ENCODE data around the gene CAND2.

CAND2 gene

GRCh38 chr3:12796171-12797123 is at the start of gene CAND2:
CAND2 (plus strand) TSS chr3:12796680; CDS start chr3:12796721, 41 bp downstream.
- peak; percentile 66 for DNase-seq (ENCODE audit: low spot score)

DNA sequence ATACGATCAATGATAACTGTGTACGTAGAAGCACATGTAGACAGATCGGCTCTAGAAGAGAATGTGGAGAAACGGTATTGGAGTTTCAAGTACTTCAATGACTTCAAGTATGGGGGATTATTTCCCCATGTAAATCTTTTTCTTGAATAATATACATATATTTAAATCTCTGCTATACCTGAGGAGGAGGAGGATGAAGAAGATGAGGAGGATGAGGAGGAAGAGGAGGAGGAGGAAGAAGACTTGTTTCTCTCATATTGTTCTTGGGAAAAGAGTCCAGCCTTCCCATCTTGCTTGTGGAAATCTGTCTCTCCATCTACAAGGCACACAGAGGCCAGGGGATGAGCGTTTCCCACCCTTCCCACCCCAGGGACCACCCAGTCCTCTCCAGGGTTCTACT is 48.0 kb upstream of the CAND2 start:
- DNase-seq (ENCODE audit: low spot score), result no peak

DNA sequence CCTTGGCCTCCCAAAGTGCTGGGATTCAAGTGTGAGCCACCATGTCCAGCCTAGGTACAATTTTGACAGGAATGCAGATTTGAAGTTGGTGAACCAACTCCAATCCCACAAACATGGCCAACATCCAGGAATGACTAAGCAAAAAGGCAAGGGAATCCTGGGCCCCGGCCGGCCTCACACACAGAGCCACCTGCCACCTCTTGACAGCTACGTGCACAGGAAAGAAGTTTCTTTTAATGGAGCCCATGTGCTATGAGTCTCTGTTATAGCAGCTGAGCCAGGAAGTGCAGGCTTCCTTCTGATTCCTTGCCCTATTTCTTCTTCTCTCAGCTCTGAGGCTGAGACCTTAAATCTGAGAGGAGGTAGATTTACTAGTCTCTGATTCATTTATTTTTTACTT is 46.3 kb upstream of the CAND2 start:
- DNase-seq (ENCODE audit: low spot score), result no peak

DNA sequence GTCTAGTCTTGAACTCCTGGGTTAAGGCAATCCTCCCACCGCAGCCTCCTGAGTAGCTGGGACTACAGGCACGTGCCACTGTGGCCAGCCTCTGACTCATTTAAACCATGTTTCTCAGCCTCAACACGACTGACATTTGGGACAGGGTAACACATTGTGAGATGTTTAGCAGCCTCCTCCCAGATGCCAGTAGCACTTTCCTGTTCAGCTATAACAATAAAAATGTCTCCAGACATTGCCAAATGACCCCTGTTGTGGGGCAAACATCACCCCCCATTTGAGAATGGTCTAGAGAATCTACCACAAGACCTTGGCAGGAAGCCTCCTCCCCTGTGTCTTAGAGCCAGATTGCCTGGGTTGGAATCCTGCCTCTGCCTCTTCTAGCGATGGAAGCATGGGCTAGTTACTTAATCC is 45.8 kb upstream of the CAND2 start:
- DNase-seq (ENCODE audit: low spot score), result no peak

DNA sequence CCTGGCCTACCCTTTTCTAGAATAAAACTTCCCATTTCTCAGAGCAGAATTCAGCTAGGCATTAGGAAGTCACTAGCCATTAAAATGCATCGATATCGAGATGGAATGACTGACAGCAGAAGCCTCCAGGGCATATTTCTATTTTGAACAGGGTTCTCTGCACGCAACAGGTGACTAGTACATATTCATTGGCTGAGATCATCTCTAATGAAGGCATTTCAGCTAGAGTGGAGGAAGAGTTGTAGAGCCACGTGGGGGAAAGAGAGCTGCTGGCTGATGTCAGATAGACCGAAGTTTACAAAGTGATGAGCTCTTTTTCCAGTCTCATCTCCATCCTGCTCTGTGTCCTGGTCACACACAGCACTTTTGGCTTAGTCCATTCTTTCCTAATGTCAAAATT is 44.9 kb upstream of the CAND2 start:
- DNase-seq (ENCODE audit: low spot score), result no peak

GRCh38 chr3:12752102-12752501 is 44.4 kb upstream of the CAND2 start:
- no peak for DNase-seq (ENCODE audit: low spot score)

GRCh38 chr3:12752809-12753208 is 43.7 kb upstream of the CAND2 start:
- DNase-seq (ENCODE audit: low spot score), result no peak

DNA sequence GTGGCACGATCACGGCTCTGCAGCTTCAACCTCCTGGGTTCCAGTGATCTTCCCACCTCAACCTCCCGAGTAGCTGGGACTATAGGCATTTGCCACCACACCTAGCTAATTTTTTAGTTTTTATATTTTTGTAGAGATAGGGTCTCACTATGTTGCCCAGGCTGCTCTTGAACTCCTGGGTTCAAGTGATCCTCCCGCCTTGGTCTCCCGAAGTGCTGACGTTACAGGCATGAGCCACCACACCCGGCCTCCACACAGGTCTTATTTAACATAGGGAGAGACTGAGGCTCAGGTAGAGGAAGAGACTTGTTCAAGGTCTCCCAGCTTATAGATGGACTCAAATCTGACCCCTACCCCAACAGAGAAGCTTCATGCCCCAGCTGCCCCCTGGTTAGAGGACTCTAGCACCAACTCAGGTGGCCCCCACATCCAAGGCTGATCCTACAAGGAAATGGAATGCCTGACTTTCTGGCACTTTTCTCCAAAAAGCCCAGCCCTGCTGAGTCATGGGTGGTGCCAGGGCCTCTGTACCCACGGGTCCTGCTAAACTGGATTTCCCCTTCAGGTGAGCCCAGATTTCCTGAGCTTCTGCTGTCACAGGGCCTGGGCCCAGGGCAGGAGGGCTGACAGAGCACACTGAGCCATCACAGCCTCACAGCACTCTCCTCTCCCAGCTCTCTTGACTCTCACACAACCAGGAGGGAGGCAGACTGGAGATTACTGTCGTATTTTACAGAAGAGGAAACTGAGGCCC is 43.0 kb upstream of the CAND2 start:
- no peak for DNase-seq (ENCODE audit: low spot score)

DNA sequence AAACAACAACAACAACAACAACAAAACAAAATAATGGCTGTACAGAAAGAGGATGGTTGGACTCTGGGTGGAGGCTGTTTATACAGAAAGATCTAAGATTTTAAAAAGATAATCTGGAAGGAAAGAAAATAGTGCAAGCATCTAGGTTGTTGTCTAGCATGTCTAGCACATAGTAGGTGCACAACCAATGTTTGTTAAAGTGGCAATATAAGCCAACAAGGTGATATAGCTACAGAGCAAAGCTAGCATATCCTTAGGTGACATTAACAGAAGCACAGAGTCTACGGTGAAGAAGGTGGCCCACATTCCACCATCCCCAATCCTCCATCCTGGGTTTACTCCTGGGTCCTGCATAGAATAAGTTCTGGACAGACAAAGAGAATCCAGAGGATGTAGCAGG is 42.2 kb upstream of the CAND2 start:
- DNase-seq (ENCODE audit: low spot score), result no peak

DNA sequence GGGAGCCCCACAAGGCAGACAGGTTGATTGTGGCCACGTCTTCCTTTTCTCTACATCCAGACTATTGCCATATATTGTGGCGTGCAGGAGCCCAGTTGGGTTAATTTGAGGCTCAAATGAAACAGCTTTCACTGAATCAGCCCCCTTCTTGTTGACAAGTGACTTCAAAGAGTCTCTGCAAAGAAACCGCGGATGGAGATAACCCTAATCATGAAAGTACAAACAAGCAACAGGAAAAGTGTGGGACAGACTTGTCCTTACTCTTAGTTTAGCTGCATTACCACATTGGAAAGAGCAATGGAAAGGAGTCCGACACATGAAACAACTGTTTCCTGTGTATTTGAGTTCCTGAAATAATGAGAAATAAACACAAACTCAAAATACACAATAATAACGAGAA is 40.7 kb upstream of the CAND2 start:
- DNase-seq (ENCODE audit: low spot score), result no peak

DNA sequence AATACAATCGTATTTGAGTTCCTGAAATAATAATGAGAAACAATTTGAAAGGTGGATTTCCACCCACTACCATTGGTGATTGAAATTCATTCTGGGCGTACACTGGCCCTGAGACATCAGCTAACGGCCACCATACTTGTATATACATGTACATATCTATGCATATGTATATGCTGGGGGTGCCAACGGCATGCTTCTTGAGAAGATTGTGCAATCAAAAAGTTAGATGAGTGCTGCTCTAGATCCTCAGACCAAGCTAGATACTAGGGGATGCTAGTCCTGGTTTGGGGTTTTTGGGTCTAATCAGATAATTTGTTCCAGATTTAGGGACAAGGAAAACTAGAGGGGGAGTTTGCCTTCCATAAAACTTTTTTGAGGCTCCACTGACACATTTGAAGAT is 40.3 kb upstream of the CAND2 start:
- no peak for DNase-seq (ENCODE audit: low spot score)

DNA sequence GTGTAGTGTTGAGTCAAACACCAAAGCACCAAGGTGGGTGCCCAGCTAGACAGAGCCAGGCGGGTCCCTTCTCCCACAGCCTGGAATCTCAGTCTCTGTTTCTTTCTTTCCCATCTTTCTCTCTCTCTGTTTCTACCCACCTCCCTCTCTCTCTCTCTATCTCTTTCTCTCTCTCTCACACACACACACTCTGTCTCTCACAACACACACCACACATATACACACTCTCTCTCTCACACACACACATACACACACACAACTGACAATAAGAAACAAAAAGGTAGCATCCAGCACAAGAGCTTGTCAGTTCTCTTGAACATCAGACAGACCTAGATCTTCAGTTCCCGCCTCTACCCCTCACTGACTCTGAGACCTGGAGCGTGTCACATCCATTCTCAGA is 39.8 kb upstream of the CAND2 start:
- no peak for DNase-seq (ENCODE audit: low spot score)

- DNase-seq (ENCODE audit: low spot score), result no peak
These were observed 38.3 kb upstream of the CAND2 start for GRCh38 chr3:12758025-12758781.

DNA sequence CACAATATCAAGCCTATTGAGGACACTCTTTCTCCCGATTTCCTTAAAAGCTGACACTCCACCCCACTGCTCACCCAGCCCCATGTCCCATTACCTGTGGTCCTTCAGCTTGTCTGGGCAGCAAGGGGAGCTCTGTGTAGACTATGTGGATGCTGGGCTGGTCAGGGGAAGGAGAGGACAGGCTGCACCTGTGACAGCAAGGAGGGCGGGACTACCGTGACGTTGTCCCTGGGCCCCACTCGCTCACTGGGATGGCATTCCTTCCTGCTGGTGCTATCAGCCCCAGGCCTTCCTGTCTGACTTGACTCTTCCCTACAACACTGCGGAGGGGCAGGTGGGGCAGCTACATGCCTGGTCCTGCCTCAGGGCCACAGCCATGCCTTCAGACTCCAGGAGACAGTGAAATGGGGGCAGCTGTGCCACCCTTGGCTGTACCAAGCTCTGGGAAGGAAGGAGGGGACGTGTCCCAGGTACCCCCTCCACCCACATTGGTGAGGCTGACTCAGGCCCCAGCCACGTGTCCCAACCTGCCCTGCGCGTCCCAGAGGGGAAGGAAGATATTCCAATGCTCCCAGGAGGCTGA is 37.3 kb upstream of the CAND2 start, which contains the start of gene TMEM40:
Gene TMEM40 (minus strand): TSS at position 163 of the 583 bp plus-strand sequence. CDS start 9,427 bp downstream, outside the sequence.
- no peak for DNase-seq (ENCODE audit: low spot score)

DNA sequence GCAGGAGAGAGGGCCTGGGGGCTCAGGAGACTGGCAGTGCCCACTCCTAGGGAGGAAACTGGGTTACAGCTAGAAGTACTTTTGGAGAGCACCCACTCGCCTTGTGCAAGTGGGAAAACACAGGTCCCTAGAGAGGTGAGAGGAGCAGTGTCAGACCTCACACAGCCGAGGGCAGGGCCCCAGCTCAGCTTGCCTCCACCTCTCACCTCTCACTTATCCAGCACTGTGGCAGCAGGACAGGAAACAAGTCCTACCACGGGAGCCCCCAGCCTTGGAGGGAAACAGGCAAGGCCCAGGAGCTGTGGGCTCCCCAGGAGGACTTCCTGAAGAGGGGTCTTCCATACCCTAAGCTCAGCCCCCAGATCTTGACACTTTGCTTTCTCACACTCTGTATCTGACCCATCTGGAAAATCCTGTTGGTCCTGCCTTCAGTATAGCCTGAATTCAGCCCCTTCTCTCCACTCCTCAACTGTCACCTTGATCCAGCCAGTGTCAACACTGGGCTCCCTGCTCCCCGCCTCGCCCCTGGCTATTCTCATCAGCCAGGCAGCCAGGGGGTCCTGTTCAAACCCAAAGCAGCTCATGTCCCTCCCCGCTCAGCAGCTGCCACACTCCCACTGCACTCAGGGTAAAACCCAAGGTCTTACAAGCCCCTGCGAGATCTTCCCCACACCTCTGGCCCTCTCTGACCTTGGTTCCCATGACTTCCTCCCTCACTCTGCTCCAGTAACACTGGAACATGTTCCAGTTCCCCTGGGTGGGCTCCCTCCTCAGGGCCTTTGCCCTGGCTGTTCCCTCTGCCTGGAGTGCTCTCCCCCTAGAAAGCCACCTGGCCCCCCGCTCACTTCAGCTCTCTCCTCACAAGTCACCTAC is 36.6 kb upstream of the CAND2 start:
- DNase-seq (ENCODE audit: low spot score), result no peak

DNA sequence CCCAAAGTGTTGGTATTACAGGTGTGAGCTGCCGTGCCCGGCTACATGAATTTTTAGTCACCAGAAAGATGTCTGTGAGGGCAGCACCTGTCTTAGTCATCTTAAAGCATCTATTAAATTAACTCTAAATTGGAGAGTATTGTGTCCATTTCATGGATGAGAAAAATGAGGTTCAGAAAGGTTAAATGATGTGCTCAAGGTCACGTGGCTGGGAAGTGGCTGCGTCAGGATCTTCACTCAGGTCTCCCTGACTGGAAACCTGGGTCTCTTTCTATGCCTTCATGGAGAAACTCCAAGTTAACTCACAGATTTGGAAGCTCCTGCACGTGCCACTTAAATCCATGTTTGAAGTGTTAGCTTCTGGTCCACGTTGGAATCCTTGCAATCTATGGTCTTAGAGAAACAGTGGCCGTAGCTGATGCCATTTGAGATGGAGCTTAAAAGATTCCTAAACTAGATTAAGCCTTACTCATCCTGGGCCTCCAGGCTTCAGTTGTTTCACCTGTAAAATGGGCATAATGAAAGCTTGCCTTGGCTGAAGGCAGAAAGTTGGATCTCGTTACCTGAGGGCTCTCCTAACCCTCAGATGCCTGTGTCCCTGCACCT is 32.2 kb upstream of the CAND2 start:
- DNase-seq (ENCODE audit: low spot score), result no peak

GRCh38 chr3:12766541-12766940 is 29.9 kb upstream of the CAND2 start:
- DNase-seq (ENCODE audit: low spot score), result no peak

DNA sequence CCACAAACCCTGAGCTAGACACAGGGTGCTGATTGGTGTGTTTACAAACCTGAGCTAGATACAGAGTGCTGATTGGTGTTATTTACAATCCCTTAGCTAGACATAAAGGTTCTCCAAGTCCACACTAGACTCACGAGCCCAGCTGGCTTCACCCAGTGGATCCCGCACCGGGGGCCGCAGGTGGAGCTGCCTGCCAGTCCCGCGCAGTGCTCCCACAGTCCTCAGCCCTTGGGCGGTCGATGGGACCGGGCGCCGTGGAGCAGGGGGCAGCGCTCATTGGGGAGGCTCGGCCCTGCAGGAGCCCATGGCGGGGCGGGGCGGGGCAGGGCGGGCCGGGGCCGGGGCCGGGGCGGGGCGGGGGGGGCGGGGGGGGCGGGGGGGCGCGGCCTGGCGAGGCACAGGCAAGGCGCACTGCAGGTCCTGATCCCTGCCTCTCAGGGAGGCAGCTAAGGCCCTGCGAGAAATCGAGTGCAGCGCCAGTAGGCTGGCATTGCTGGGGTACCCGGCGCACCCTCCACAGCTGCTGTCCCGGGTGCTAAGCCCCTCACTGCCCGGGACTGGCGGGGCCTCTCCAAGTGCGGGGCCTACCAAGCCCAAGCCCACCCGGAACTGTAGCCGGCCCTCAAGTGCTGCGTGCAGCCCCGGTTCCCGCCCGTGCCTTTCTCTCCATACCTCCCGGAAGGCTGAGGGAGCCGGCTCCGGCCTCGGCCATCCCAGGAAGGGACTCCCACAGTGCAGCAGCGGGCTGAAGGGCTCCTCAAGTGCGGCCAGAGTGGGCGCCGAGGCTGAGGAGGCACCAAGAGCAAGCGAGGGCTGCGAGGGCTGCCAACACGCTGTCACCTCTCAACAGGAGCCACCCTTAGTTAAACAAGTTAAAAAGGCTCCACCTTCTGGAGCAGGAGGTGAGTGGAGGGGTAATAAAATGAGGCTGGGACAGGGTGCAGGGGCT is 27.6 kb upstream of the CAND2 start:
- DNase-seq (ENCODE audit: low spot score), result no peak

GRCh38 chr3:12769761-12770160 is 26.7 kb upstream of the CAND2 start:
- no peak for DNase-seq (ENCODE audit: low spot score)

Measured in ecto neural progenitor cell (in vitro differentiated cells).